K562 (cell line): ENCODE results near the gene RERE.

ENCODE experiments used
- E2F4 ChIP-seq: sonication (generic); formaldehyde crosslinking; IDR thresholded peaks from 2 replicates; pipeline ENCODE4 v1.8.0; 2022; ENCODE audit warnings: mild to moderate bottlenecking, low read depth, missing genetic modification reagents
- NCOA1 ChIP-seq: fragments of 450-650 bp; IDR thresholded peaks from 2 replicates; pipeline ENCODE4 v1.6.1; 2016; ENCODE audit warnings: low read depth
- RAD21 ChIP-seq, 2 experiments: fragments of 250-450 bp in 1 of 2; fragments of 450-650 bp in 1 of 2; sonication (Bioruptor Pico) in 1 of 2; formaldehyde crosslinking in 1 of 2; IDR thresholded peaks in 1 of 2; conservative IDR thresholded peaks in 1 of 2; 2 replicates each; pipeline versions ENCODE4 v1.4.0 to v1.8.0; 2020 to 2022; ENCODE audit warnings: mild to moderate bottlenecking in 2 of 2, moderate library complexity in 1 of 2
- ZNF24 ChIP-seq: fragments of 450-650 bp; IDR thresholded peaks from 2 replicates; pipeline ENCODE4 v1.6.1; 2016

DNA sequence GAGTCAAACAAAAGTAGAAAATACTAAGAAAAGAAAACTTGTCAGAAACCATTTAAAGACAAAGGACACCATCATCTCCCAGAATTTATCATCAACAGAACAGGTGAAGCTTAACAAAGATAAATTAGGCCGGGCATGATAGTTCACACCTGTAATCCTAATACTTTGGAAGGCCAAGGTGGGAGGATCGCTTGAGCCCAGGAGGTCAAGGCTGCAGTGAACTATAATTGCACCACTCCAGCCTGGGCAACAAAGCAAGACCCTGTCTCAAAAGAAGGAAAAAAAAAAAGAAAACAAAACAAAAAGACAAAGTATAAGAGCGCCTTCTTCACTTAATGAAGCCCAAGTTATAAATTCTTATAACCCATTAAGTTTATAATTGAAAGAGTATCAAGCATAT lies 25.6 kb downstream of the RERE start:
- TF ChIP-seq RAD21 (CRISPR knock-in tag; conservative IDR thresholded peaks at IDR 0.05 in 1 of 2, IDR thresholded peaks at IDR 0.05 in 1 of 2) (no peak), ZNF24 (no peak), NCOA1 (no peak), E2F4 (CRISPR knock-in tag) (no peak)
